ENCODE data around the gene PSG1.

DNA sequence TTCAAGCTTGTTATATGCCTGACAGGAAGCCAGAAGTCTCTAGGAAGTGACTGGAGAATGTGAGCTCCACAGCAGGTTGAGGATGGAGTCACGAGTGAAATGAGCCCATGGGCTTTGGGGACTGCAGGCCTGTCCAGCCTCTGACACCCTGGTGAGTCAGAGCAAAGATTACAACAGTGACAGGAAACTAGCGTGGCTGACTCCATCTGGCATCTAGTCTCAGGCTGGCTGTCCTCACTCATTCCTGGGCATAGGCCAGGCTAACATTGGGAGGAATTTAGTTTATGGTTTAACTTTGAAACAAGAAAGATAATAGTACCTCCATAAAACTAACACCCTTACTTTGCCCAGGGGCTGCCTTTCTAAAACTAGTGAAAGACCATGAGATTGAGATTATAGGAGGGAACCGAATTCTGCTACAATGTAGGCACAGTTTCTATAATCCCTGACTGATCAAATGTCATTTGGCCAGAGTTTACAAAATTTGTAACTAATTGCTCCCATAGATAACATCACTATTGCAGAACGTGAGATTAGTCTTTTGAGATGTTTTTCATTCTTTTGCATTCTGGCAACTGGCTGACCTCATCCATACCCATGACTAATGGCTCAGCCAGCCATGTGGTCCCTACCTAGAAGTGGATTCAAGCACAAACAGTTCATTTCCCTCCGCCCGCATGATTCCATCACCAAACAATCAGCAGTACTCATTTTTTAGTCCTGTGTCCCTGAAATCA lies 28.4 kb downstream of the PSG1 start:
- TF ChIP-seq NR2C2 (CRISPR knock-in tag; IDR thresholded peaks at IDR 0.05) (no peak), FOXJ3 (CRISPR knock-in tag; IDR thresholded peaks at IDR 0.05; ENCODE audit: borderline replicate concordance) (no peak), ELF4 (CRISPR knock-in tag; IDR thresholded peaks at IDR 0.05; ENCODE audit: low read depth) (no peak)
- TF ChIP-seq, protein P1, sequence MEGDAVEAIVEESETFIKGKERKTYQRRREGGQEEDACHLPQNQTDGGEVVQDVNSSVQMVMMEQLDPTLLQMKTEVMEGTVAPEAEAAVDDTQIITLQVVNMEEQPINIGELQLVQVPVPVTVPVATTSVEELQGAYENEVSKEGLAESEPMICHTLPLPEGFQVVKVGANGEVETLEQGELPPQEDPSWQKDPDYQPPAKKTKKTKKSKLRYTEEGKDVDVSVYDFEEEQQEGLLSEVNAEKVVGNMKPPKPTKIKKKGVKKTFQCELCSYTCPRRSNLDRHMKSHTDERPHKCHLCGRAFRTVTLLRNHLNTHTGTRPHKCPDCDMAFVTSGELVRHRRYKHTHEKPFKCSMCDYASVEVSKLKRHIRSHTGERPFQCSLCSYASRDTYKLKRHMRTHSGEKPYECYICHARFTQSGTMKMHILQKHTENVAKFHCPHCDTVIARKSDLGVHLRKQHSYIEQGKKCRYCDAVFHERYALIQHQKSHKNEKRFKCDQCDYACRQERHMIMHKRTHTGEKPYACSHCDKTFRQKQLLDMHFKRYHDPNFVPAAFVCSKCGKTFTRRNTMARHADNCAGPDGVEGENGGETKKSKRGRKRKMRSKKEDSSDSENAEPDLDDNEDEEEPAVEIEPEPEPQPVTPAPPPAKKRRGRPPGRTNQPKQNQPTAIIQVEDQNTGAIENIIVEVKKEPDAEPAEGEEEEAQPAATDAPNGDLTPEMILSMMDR (IDR thresholded peaks at IDR 0.05), result no peak
- TF ChIP-seq, protein P2, sequence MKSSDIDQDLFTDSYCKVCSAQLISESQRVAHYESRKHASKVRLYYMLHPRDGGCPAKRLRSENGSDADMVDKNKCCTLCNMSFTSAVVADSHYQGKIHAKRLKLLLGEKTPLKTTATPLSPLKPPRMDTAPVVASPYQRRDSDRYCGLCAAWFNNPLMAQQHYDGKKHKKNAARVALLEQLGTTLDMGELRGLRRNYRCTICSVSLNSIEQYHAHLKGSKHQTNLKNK (CRISPR knock-in tag; IDR thresholded peaks at IDR 0.05), result no peak
